ENCODE results near the gene FHIT.

DNA sequence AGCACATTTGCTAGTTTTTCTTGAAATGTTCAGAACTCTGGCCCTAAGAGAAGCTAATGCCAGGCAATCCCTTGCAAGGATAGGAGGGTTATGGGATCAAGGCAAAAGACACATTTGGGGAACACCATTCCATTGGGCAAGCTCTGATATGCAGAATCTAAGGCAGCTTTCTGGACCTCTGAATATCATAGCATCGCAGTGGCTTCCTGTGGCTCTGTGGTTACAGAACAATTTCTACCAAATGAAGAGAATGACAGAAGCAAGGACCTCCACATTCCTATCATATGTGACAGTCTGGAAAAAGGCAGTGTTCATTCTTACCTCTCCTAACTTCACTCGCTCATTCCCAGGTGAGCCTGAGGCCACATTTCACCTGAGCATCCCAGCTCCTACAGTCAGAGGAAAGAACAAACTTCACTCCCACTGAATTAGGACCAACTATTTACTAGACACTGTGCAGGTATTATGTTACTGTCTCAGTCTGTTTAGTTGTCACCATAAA lies 1365.3 kb downstream of the FHIT start:
- TF ChIP-seq CTCF (IDR thresholded peaks at IDR 0.05) (no peak), EZH2 (IDR thresholded peaks at IDR 0.05) (no peak)

Data from neural progenitor cell (in vitro differentiated cells).